Small intestine (tissue), 7 donors: ENCODE results near the gene HDAC8. TPM values are rescaled to one million over a fixed set of nuclear protein-coding genes. Genes with fewer than 3 reads are reported as not detected.
A peak's percentile ranks its signal among the peaks of the same experiment; 100 is the strongest.

Experiments used
- DNase-seq, 2 donors: peaks; one replicate each; pipeline versions ENCODE4 v3.0.0 to v3.0.0-alpha.2; 2013
- FAIRE-seq: peaks from 2 replicates; lab custom pipeline; 2012; peaks lifted over from hg19 to GRCh38; lab: Jason Lieb, UNC
- H3K27ac ChIP-seq, 3 donors: one replicate each; pipeline ENCODE4 v1.5.1; 2013; ENCODE audit warnings: low read length in 2 of 3, mild to moderate bottlenecking in 2 of 3, control low read depth in 1 of 3, inconsistent platforms in 1 of 3, low read depth in 1 of 3, moderate library complexity in 1 of 3
- H3K27me3 ChIP-seq, 3 donors: one replicate each; pipeline ENCODE4 v1.6.1; 2013; ENCODE audit warnings: low read length in 3 of 3, inconsistent platforms in 1 of 3; ENCODE audit not compliant: control insufficient read depth in 3 of 3, insufficient read depth in 3 of 3
- H3K36me3 ChIP-seq, 3 donors: one replicate each; pipeline ENCODE4 v1.6.1; 2013; ENCODE audit warnings: low read length in 3 of 3, inconsistent platforms in 1 of 3, low read depth in 1 of 3, mild to moderate bottlenecking in 1 of 3, moderate library complexity in 1 of 3; ENCODE audit not compliant: control insufficient read depth in 3 of 3, insufficient read depth in 2 of 3
- H3K4me1 ChIP-seq, 3 donors: one replicate each; pipeline ENCODE4 v1.6.1; 2013; ENCODE audit warnings: low read length in 2 of 3, inconsistent platforms in 1 of 3, low read depth in 1 of 3, mild to moderate bottlenecking in 1 of 3, moderate library complexity in 1 of 3; ENCODE audit not compliant: control insufficient read depth in 3 of 3, insufficient read depth in 2 of 3
- H3K4me3 ChIP-seq, 3 donors: one replicate each; pipeline ENCODE4 v1.5.1; 2013; ENCODE audit warnings: low read length in 3 of 3, control low read depth in 1 of 3, inconsistent platforms in 1 of 3, low read depth in 1 of 3, mild to moderate bottlenecking in 1 of 3, moderate library complexity in 1 of 3
- H3K9me3 ChIP-seq, 2 donors: one replicate each; pipeline ENCODE4 v1.6.1; 2013; ENCODE audit warnings: low read depth in 1 of 2, low read length in 1 of 2; ENCODE audit not compliant: control insufficient read depth in 2 of 2, insufficient read depth in 1 of 2
- WGBS, 3 donors: extraction: QIAGEN DNeasy Blood & Tissue Kit; methylation state at CpG; one replicate each; pipeline ENCODE4 v1.1.7; 2013; 5-methylcytosine and 5-hydroxymethylcytosine counted together
- polyA plus RNA-seq, 4 donors: library from polyadenylated mRNA; stranded (reverse) in 3 of 4; unstranded in 1 of 4; fragments of 200-250 nt in 3 of 4; fragments of 120-200 nt in 1 of 4; gene quantifications; one replicate each; pipeline versions ENCODE4 v1.2.1 to v1.2.3, GENCODE V29; 2013
- donor health status: healthy with polysubstance abuse.
- donor health status: control.
- donor health status: control.
- donor health status: Bipolar disorder and iron deficiency.
- donor health status: healthy.

HDAC8 gene
- polyA plus RNA-seq, 4 donors = 11.3 to 24.7 (median 19.1) TPM

- peaks cover 0 to 19% (median 0%) of the 10 kb centered on the region in 3 donors for H3K4me1 ChIP-seq
- FAIRE-seq = no peak
- peaks cover 7 to 55% (median 12%) of the 10 kb centered on the region in 3 donors for H3K27me3 ChIP-seq
- H3K4me3 ChIP-seq = peak within 1 kb of the TSS; percentile 36 to 58 (median 45)
- H3K9me3 ChIP-seq = no peaks in the 10 kb centered on the region
- H3K27ac ChIP-seq = no peak within 1 kb of the TSS
- DNase-seq = peak in 1 of 2 donors; percentile 14
- no peaks in the 10 kb centered on the region for H3K36me3 ChIP-seq
- 0 to 21% (median 6%) methylated on average over 40 to 68 of the region's 68 CpGs for WGBS, 3 donors
Observed at GRCh38 chrX:72305286-72306084, 267.2 kb downstream of the HDAC8 start, which contains the start of gene CITED1. Gene CITED1, minus strand, starts transcription at chrX:72305914. Its CDS starts 3,045 bp downstream, at chrX:72302869.

GRCh38 chrX:72304877-72305276, 267.8 kb downstream of the HDAC8 start:
- FAIRE-seq (no peak), DNase-seq (peak in 1 of 2 donors; percentile 18)
- H3K36me3 ChIP-seq = no peaks in the 10 kb centered on the region
- WGBS, 3 donors = 2 to 18% (median 7%) methylated on average over 22 to 26 of the region's 26 CpGs
- H3K4me1 ChIP-seq = peaks cover 0 to 19% (median 0%) of the 10 kb centered on the region in 3 donors
- peak overlapping the region in 2 of 3 donors; percentile 9 to 18 for H3K4me3 ChIP-seq
- no peaks in the 10 kb centered on the region for H3K9me3 ChIP-seq
- H3K27me3 ChIP-seq = peaks cover 7 to 53% (median 12%) of the 10 kb centered on the region in 3 donors
- no peak overlapping the region for H3K27ac ChIP-seq

- DNase-seq (no peak), FAIRE-seq (no peak)
- 74 to 93% (median 89%) methylated on average over 8 to 9 of the region's 9 CpGs for WGBS, 3 donors
- Histone ChIP-seq H3K36me3 (no peaks in the 10 kb centered on the region), H3K9me3 (no peaks in the 10 kb centered on the region), H3K4me3 (no peak overlapping the region), H3K4me1 (peaks cover 0 to 7% (median 0%) of the 10 kb centered on the region in 3 donors), H3K27me3 (peaks cover 5 to 30% (median 12%) of the 10 kb centered on the region in 3 donors), H3K27ac (no peak overlapping the region)
Observed at GRCh38 chrX:72301781-72302180, 270.9 kb downstream of the HDAC8 start.

- DNase-seq (peak in 1 of 2 donors; percentile 9), FAIRE-seq (no peak)
- H3K27ac ChIP-seq = no peak overlapping the region
- H3K4me3 ChIP-seq = no peak overlapping the region
- 34 to 62% (median 44%) methylated on average over 4 of the region's 4 CpGs for WGBS, 3 donors
- H3K9me3 ChIP-seq = no peaks in the 10 kb centered on the region
- H3K4me1 ChIP-seq = peaks cover 0 to 4% (median 0%) of the 10 kb centered on the region in 3 donors
- no peaks in the 10 kb centered on the region for H3K36me3 ChIP-seq
- peaks cover 3 to 20% (median 4%) of the 10 kb centered on the region in 3 donors for H3K27me3 ChIP-seq
Observed at GRCh38 chrX:72299891-72300630, 272.6 kb downstream of the HDAC8 start.

- peak; percentile 16 to 42 for DNase-seq
- H3K36me3 ChIP-seq = no peaks in the 10 kb centered on the region
- H3K27me3 ChIP-seq = peaks cover 0 to 3% (median 2%) of the 10 kb centered on the region in 3 donors
- no peaks in the 10 kb centered on the region for H3K4me1 ChIP-seq
- no peak for FAIRE-seq
- no peaks in the 10 kb centered on the region for H3K9me3 ChIP-seq
- H3K27ac ChIP-seq = no peak overlapping the region
- H3K4me3 ChIP-seq = no peak overlapping the region
- WGBS, 3 donors = 31 to 42% (median 40%) methylated on average over 4 of the region's 4 CpGs
Observed at GRCh38 chrX:72297953-72298730, 274.5 kb downstream of the HDAC8 start.

- H3K9me3 ChIP-seq = no peaks in the 10 kb centered on the region
- DNase-seq (no peak), FAIRE-seq (no peak)
- H3K27ac ChIP-seq = no peak overlapping the region
- 69 to 76% (median 74%) methylated on average over 1 of the region's 1 CpG for WGBS, 3 donors
- H3K36me3 ChIP-seq = no peaks in the 10 kb centered on the region
- no peak overlapping the region for H3K4me3 ChIP-seq
- peaks cover 0 to 1% (median 0%) of the 10 kb centered on the region in 3 donors for H3K27me3 ChIP-seq
- no peaks in the 10 kb centered on the region for H3K4me1 ChIP-seq
Observed at GRCh38 chrX:72296991-72297390, 275.7 kb downstream of the HDAC8 start.

- WGBS, 3 donors = 84 to 91% (median 86%) methylated on average over 5 of the region's 5 CpGs
- Histone ChIP-seq H3K4me1 (no peaks in the 10 kb centered on the region), H3K4me3 (no peak overlapping the region), H3K27me3 (no peaks in the 10 kb centered on the region), H3K9me3 (no peaks in the 10 kb centered on the region), H3K36me3 (no peaks in the 10 kb centered on the region), H3K27ac (no peak overlapping the region)
- FAIRE-seq (no peak), DNase-seq (no peak)
Observed at GRCh38 chrX:72295745-72296144, 276.9 kb downstream of the HDAC8 start.

GRCh38 chrX:72294497-72294896, 278.1 kb downstream of the HDAC8 start:
- WGBS, 3 donors = 6 to 40% (median 18%) methylated on average over 1 of the region's 1 CpG
- Histone ChIP-seq H3K36me3 (no peaks in the 10 kb centered on the region), H3K27ac (no peak overlapping the region), H3K9me3 (no peaks in the 10 kb centered on the region), H3K4me3 (no peak overlapping the region), H3K27me3 (no peaks in the 10 kb centered on the region), H3K4me1 (no peaks in the 10 kb centered on the region)
- FAIRE-seq (no peak), DNase-seq (no peak)
